ENCODE data around the gene UBE2U. TPM values are rescaled to one million over a fixed set of nuclear protein-coding genes. Genes with fewer than 3 reads are reported as not detected.

Gene UBE2U
- total and polyA plus RNA-seq, 2 of the 8 experiments (the other 6 are each of a cell fraction or from before 2014, with no cell fraction given): not detected

DNA sequence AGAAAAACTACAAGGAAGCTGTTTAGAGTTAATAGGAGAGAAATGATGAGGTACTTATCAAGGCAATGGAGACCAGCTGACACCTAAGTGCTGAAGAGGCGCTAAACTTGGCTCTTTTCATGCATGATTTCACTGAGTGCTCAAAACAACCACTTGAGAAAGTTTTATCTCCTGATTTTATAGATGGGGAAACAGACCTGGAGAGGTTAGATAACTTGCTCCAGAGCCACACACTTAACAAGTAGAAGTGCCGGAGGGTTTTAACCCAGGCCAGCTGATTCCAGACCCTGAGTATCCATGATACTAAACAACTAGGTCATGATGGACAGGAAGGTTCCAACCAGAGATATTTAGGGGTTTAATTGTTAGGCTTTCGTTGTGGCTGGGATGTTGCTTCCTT is 25.9 kb downstream of the UBE2U start:
- H2AFZ ChIP-seq (ENCODE audit: low read length): no peak overlapping the region
- H3K36me3 ChIP-seq (ENCODE audit: control insufficient read depth in 2 of 4, insufficient read depth in 4 of 4, low read length in 3 of 4): no peaks in the 10 kb centered on the region
- no peak overlapping the region for H2AK5ac ChIP-seq (ENCODE audit: low read depth, low read length)
- 88% methylated on average over 3 of the region's 3 CpGs; no CpG with 5 or more reads in 1 of the 2 experiments for WGBS, 2 experiments (ENCODE audit: extremely low coverage in 1 of 2, insufficient coverage in 1 of 2, insufficient read length in 1 of 2, insufficient replicate concordance in 2 of 2, low coverage in 1 of 2, low lambda C conversion rate in 2 of 2, missing lambda C conversion rate in 1 of 2)
- ChIA-PET POLR2A (ENCODE audit: partially characterized antibody) (no interaction called here), CTCF (ENCODE audit: partially characterized antibody) (interaction anchor here (0.6 to 1.6 kb wide), 9 partner anchors 11 to 604 kb away, joined by 3 to 4 read pairs (median 3); no protein-coding TSS in a partner anchor)
- H3K56ac ChIP-seq (replicated peaks; ENCODE audit: insufficient read length, low read depth, low read length): no peak overlapping the region
- H3K4me3 ChIP-seq (ENCODE audit: extremely low read depth in 1 of 4, insufficient read depth in 2 of 4, low read depth in 3 of 4, low read length in 4 of 4): no peak overlapping the region
- H3K79me2 ChIP-seq (ENCODE audit: control insufficient read depth in 1 of 2, insufficient read depth in 2 of 2, low read length in 2 of 2): no peaks in the 10 kb centered on the region
- H4K5ac ChIP-seq (ENCODE audit: insufficient read length, low read depth, low read length): no peak overlapping the region
- H3K18ac ChIP-seq (ENCODE audit: extremely low read depth, low read length): no peak overlapping the region
- no peaks in the 10 kb centered on the region; the same call in 1 of the 2 replicates for H3K23me2 ChIP-seq (ENCODE audit: low read depth, low read length)
- H3K14ac ChIP-seq (ENCODE audit: insufficient read length): no peak overlapping the region
- no peak overlapping the region for H2BK12ac ChIP-seq (ENCODE audit: low read depth, low read length)
- no peak overlapping the region for H2BK20ac ChIP-seq (ENCODE audit: low read length)
- TF ChIP-seq CEBPB (IDR thresholded peaks at IDR 0.05; ENCODE audit: low read depth, low read length) (no peak), RFX5 (IDR thresholded peaks at IDR 0.05; ENCODE audit: borderline replicate concordance, low read depth, low read length) (no peak), SP4 (IDR thresholded peaks at IDR 0.05; ENCODE audit: low read length) (no peak), POLR2AphosphoS5 (IDR thresholded peaks at IDR 0.05; ENCODE audit: low read depth, low read length) (no peak), KDM5A (IDR thresholded peaks at IDR 0.05; ENCODE audit: low read length) (no peak), SIRT6 (IDR thresholded peaks at IDR 0.05; ENCODE audit: low read length) (no peak), CHD2 (IDR thresholded peaks at IDR 0.05; ENCODE audit: low read length) (no peak), GABPA (IDR thresholded peaks at IDR 0.05; ENCODE audit: borderline replicate concordance, insufficient read depth, low read length) (no peak), PHF8 (conservative IDR thresholded peaks at IDR 0.05; ENCODE audit: low read depth, low read length) (no peak), RXRA (IDR thresholded peaks at IDR 0.05; ENCODE audit: insufficient read depth, low read depth, low read length) (no peak), CREB1 (IDR thresholded peaks at IDR 0.05) (no peak), POLR2A (IDR thresholded peaks at IDR 0.05; ENCODE audit: control extremely low read depth in 1 of 2, low read depth in 2 of 2, low read length in 2 of 2) (no peak), RNF2 (IDR thresholded peaks at IDR 0.05; ENCODE audit: borderline replicate concordance, low read depth, low read length, missing control alignments, poor library complexity, severe bottlenecking) (no peak), RBBP5 (IDR thresholded peaks at IDR 0.05; ENCODE audit: borderline replicate concordance, low read depth, low read length) (no peak)
- no peaks in the 10 kb centered on the region for H3K79me1 ChIP-seq (ENCODE audit: low read depth, low read length)
- H3K4ac ChIP-seq (replicated peaks; ENCODE audit: insufficient read length, low read depth, low read length): no peak overlapping the region
- H4K91ac ChIP-seq (replicated peaks; ENCODE audit: insufficient read length, low read length): no peak overlapping the region
- no peak overlapping the region for H3K23ac ChIP-seq (ENCODE audit: insufficient read length)
- H2BK5ac ChIP-seq (ENCODE audit: low read depth, low read length): no peak overlapping the region
- FAIRE-seq (no peak), DNase-seq (ENCODE audit: low read depth in 1 of 2, low spot score in 2 of 2) (no peak)
- no peaks in the 10 kb centered on the region for H3K27me3 ChIP-seq (replicated peaks in 1 of 4; ENCODE audit: control insufficient read depth in 3 of 4, extremely low read depth in 1 of 4, insufficient read depth in 3 of 4, low read length in 3 of 4)
- H2BK120ac ChIP-seq (replicated peaks; ENCODE audit: low read depth, low read length): no peak overlapping the region
- H4K8ac ChIP-seq (ENCODE audit: extremely low read depth, insufficient read depth, low read length): no peak overlapping the region
- H3K4me1 ChIP-seq (replicated peaks in 1 of 4; ENCODE audit: control insufficient read depth in 3 of 4, insufficient read depth in 4 of 4, low read length in 3 of 4): no peaks in the 10 kb centered on the region
- H2BK15ac ChIP-seq (ENCODE audit: low read length): no peak overlapping the region
- no peak overlapping the region for H3K27ac ChIP-seq (ENCODE audit: low read depth, low read length)
- H3K4me2 ChIP-seq (ENCODE audit: insufficient read depth in 1 of 2, low read depth in 2 of 2, low read length in 2 of 2): no peak overlapping the region
- no peaks in the 10 kb centered on the region for H4K20me1 ChIP-seq (replicated peaks in 1 of 2; ENCODE audit: control insufficient read depth in 1 of 2, insufficient read depth in 2 of 2, low read length in 2 of 2)
- H3K9me3 ChIP-seq (ENCODE audit: insufficient read depth in 2 of 2, low read depth in 1 of 2, low read length in 1 of 2): no peaks in the 10 kb centered on the region
- H3K9ac ChIP-seq (replicated peaks in 1 of 4; ENCODE audit: extremely low read depth in 1 of 4, low read depth in 3 of 4, low read length in 3 of 4): no peak overlapping the region
